GM23248 (cell line): ENCODE results near the gene SLC30A2. TPM values are rescaled to one million over a fixed set of nuclear protein-coding genes. Genes with fewer than 3 reads are reported as not detected.

Experiments
- DNase-seq: peaks from one replicate; pipeline ENCODE4 v3.0.0-alpha.2; 2015
- H2AFZ ChIP-seq: fragments of 200-600 bp; sonication (generic); 2 replicates; pipeline ENCODE4 v1.6.1; 2016; ENCODE audit warnings: antibody characterized with exemption
- H3F3A ChIP-seq: fragments of 200-600 bp; sonication (generic); 2 replicates; pipeline ENCODE4 v1.6.1; 2016; ENCODE audit warnings: mild to moderate bottlenecking, antibody characterized with exemption, mixed run types; ENCODE audit not compliant: insufficient read depth
- H3K27ac ChIP-seq: fragments of 200-600 bp; sonication (generic); 2 replicates; pipeline ENCODE4 v1.5.1; 2016; ENCODE audit warnings: mild to moderate bottlenecking
- H3K27me3 ChIP-seq: fragments of 200-600 bp; sonication (generic); replicated peaks from 2 replicates; pipeline ENCODE4 v1.6.1; 2016; ENCODE audit warnings: mild to moderate bottlenecking; ENCODE audit not compliant: insufficient read depth
- H3K36me3 ChIP-seq: fragments of 200-600 bp; sonication (generic); 2 replicates; pipeline ENCODE4 v1.6.1; 2016; ENCODE audit warnings: low read depth, mild to moderate bottlenecking
- H3K4me1 ChIP-seq: fragments of 200-600 bp; sonication (generic); 2 replicates; pipeline ENCODE4 v1.6.1; 2016; ENCODE audit warnings: mild to moderate bottlenecking; ENCODE audit not compliant: insufficient read depth
- H3K4me2 ChIP-seq: fragments of 200-600 bp; sonication (generic); one replicate; pipeline ENCODE4 v1.6.1; 2016; ENCODE audit warnings: mild to moderate bottlenecking; ENCODE audit not compliant: unreplicated experiment
- H3K4me3 ChIP-seq: fragments of 200-600 bp; sonication (generic); 2 replicates; pipeline ENCODE4 v1.5.1; 2016; ENCODE audit warnings: mild to moderate bottlenecking
- H3K79me2 ChIP-seq: fragments of 200-600 bp; sonication (generic); 2 replicates; pipeline ENCODE4 v1.6.1; 2016; ENCODE audit warnings: mild to moderate bottlenecking; ENCODE audit not compliant: insufficient read depth
- H3K9ac ChIP-seq: fragments of 200-600 bp; sonication (generic); 2 replicates; pipeline ENCODE4 v1.6.1; 2016; ENCODE audit warnings: mild to moderate bottlenecking
- H3K9me2 ChIP-seq: fragments of 200-600 bp; sonication (generic); 2 replicates; pipeline ENCODE4 v1.6.1; 2016; ENCODE audit warnings: mixed run types, mild to moderate bottlenecking, moderate library complexity; ENCODE audit not compliant: insufficient read depth
- H3K9me3 ChIP-seq: fragments of 200-600 bp; sonication (generic); one replicate; pipeline ENCODE4 v1.6.1; 2017; ENCODE audit warnings: low read depth
- H4K20me1 ChIP-seq: fragments of 200-600 bp; sonication (generic); 2 replicates; pipeline ENCODE4 v1.6.0; 2016; ENCODE audit not compliant: insufficient read depth
- EZH2 ChIP-seq: fragments of 200-600 bp; sonication (generic); IDR thresholded peaks from 2 replicates; pipeline ENCODE4 v1.6.1; 2018; ENCODE audit warnings: antibody characterized with exemption, mild to moderate bottlenecking; ENCODE audit not compliant: insufficient read depth, poor library complexity, severe bottlenecking
- EZH2phosphoT487 ChIP-seq: fragments of 200-600 bp; sonication (generic); IDR thresholded peaks from 2 replicates; pipeline ENCODE4 v1.6.1; 2018; ENCODE audit warnings: antibody characterized with exemption, moderate library complexity, mild to moderate bottlenecking, low read depth; ENCODE audit not compliant: insufficient read depth
- WGBS, 2 experiments: methylation state at CpG; one replicate each; pipeline ENCODE4 v1.1.6; 2015 to 2017; ENCODE audit warnings: low lambda C conversion rate in 2 of 2, low coverage in 1 of 2; ENCODE audit errors: missing lambda C conversion rate in 2 of 2; 5-methylcytosine and 5-hydroxymethylcytosine counted together
- in situ Hi-C: fragments of 300-500 bp; cut with MboI; formaldehyde crosslinking; loops from 2 replicates; pipeline ENCODE4 v1.15.0; 2020
- polyA plus RNA-seq: library from polyadenylated mRNA; unstranded; fragments of >200 nt; fragmentation: Nextera tagmentation; extraction: Ambion mirVana; gene quantifications from 2 replicates; pipeline ENCODE4 v1.2.1, GENCODE V29; 2016
- total RNA-seq: library from RNA; depleted of rRNA; stranded (reverse); fragments of >200 nt; shearing (Covaris generic); gene quantifications from 2 replicates; pipeline ENCODE4 v1.2.3, GENCODE V29; 2014

Gene SLC30A2
- total and polyA plus RNA-seq, 2 experiments from 2014 or later: 0.14 TPM; not detected in 1

DNA sequence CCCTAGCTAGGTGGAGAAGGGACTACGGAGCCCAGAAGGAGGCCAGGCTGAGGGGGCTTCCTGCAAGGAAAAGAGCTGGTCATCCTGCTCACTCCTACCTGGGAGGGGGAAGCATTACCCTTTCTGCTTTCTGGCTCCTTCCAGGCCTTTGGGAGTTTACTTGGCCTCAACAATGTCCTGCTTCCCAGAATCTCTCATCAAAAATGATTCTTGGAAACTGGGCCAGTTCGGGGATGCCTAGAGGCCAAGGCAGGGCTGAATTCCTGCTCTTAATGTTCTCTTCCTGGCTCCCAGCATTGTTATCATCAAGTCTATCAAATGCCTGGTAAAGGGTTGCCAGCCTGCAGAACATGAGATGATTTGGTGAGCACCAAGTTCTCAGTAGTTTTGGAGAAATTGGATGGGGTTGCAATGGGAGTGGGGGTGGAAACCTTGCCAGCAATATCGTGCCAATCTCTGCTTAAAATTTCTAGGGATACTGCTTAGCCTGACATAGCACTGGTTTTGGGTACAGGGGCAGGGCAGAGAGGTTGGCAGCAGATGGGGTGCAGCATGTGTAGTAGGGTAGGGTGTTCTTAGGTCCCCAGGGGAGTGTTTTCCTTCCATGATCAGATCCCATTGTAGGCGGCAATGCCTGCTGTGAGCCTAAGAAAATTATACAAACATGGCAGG lies 40.3 kb downstream of the SLC30A2 start:
- no peak overlapping the region for H2AFZ ChIP-seq
- H3K36me3 ChIP-seq: no peaks in the 10 kb centered on the region
- no peaks in the 10 kb centered on the region for H3K27me3 ChIP-seq
- H4K20me1 ChIP-seq: no peaks in the 10 kb centered on the region
- no peaks in the 10 kb centered on the region for H3K79me2 ChIP-seq
- H3K9me3 ChIP-seq: no peaks in the 10 kb centered on the region
- H3K9me2 ChIP-seq: no peaks in the 10 kb centered on the region
- TF ChIP-seq EZH2: no peak
- TF ChIP-seq EZH2phosphoT487: no peak
- no peaks in the 10 kb centered on the region for H3F3A ChIP-seq
- no peak overlapping the region for H3K4me3 ChIP-seq
- H3K27ac ChIP-seq: no peak overlapping the region
- no peak overlapping the region for H3K9ac ChIP-seq
- no peaks in the 10 kb centered on the region for H3K4me1 ChIP-seq
- no peak for DNase-seq
- in situ Hi-C loops: no loop called here
- 37 to 45% methylated on average over 4 of the region's 4 CpGs for WGBS, 2 experiments
- no peak overlapping the region for H3K4me2 ChIP-seq

DNA sequence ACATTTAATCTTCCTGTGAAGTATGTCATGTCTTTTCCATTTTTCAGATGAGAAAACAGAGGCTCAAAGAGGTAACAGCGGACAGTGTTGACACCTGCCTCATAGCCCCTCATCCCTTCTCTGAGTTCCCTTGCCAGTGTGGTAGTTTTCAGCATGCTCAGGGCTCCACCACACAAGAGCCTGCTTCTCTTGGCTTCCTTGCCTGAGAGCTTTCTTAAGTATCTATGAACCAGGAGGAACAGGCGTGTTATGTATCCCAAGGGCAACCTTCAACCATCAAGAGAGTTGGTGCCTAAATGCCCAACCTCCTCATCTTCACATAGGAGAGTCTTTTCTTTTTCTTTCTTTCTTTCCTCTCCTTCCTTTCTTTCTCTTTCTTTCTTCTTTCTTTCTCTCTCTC lies 42.2 kb downstream of the SLC30A2 start:
- H3K4me1 ChIP-seq: no peaks in the 10 kb centered on the region
- H3K36me3 ChIP-seq: no peaks in the 10 kb centered on the region
- DNase-seq: no peak
- H3K9ac ChIP-seq: no peak overlapping the region
- H3K27me3 ChIP-seq: no peaks in the 10 kb centered on the region
- H3K79me2 ChIP-seq: no peaks in the 10 kb centered on the region
- 91 to 94% methylated on average over 2 of the region's 2 CpGs for WGBS, 2 experiments
- no peak for TF ChIP-seq EZH2phosphoT487
- H2AFZ ChIP-seq: no peak overlapping the region
- no peaks in the 10 kb centered on the region for H4K20me1 ChIP-seq
- no peak overlapping the region for H3K4me2 ChIP-seq
- in situ Hi-C loops: no loop called here
- H3K9me2 ChIP-seq: no peaks in the 10 kb centered on the region
- no peak overlapping the region for H3K4me3 ChIP-seq
- H3K9me3 ChIP-seq: no peaks in the 10 kb centered on the region
- no peaks in the 10 kb centered on the region for H3F3A ChIP-seq
- H3K27ac ChIP-seq: no peak overlapping the region

DNA sequence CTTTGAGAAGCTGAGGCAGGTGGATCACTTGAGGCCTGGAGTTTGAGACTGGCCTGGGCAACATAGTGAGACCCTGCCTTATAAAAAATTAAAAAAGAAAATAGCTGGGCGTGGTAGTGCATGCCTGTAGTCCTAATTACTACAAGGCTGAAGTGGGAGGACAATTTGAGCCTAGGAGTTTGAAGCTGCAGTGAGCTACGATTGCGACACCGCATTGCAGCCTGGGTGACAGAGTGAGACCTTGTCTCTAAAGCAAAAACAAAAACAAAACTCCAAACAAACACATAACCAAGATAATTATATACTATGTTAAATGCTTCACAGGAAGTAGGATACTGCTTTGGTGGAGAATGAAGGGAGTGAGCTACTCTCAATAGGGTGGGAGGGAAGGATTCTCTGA lies 42.7 kb downstream of the SLC30A2 start:
- no peak overlapping the region for H3K4me3 ChIP-seq
- DNase-seq: no peak
- TF ChIP-seq EZH2: no peak
- no peak for TF ChIP-seq EZH2phosphoT487
- no peaks in the 10 kb centered on the region for H3K79me2 ChIP-seq
- H3F3A ChIP-seq: no peaks in the 10 kb centered on the region
- no peak overlapping the region for H3K4me2 ChIP-seq
- no peaks in the 10 kb centered on the region for H4K20me1 ChIP-seq
- H3K27ac ChIP-seq: no peak overlapping the region
- H3K9ac ChIP-seq: no peak overlapping the region
- H3K9me3 ChIP-seq: no peaks in the 10 kb centered on the region
- no peaks in the 10 kb centered on the region for H3K9me2 ChIP-seq
- peaks cover 3% of the 10 kb centered on the region; the same call in 1 of the 2 replicates for H3K4me1 ChIP-seq
- H3K27me3 ChIP-seq: no peaks in the 10 kb centered on the region
- in situ Hi-C loops: no loop called here
- WGBS, 2 experiments: 83 to 87% methylated on average over 4 of the region's 4 CpGs
- no peak overlapping the region for H2AFZ ChIP-seq
- H3K36me3 ChIP-seq: no peaks in the 10 kb centered on the region

DNA sequence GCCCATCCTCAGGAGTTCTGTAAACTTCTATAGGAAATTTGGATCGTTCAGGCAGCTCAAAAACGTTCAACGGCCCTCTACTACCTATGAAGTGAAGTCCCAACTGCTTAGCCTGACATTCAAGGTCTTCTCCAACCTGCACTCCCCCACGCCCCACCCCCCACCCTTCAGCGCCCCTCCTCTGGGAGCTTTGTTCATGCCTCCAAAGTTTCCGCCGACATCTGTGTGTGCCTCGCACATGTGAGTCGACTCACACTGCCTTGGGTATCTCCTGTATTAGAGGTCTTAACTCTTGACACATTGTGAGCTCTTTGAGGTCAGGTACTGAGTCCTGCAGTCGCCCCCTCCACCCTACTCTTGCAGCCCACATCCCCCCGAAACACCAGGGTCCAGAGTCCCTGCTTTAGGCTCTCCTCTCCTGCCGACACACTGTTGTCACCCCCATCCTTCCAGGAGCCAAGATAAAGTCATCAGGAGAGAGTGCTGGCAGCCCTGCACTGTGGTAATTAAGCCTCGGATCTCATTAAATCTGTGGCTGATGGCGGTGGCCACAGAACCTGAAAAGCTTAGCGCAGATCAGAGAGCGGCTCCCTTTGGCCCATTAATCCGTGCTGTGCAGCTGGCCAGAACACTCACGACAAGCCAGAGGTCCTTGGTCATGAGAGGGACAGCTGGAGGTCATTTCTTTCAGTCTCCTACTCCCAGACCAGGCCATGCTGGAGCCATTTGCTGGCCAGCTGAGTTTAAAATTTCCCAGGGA lies 46.7 kb downstream of the SLC30A2 start:
- Histone ChIP-seq H3F3A (no peaks in the 10 kb centered on the region), H3K27me3 (no peaks in the 10 kb centered on the region), H3K27ac (no peak overlapping the region), H3K4me1 (peaks cover 13% of the 10 kb centered on the region), H3K9me2 (no peaks in the 10 kb centered on the region), H2AFZ (peak overlapping the region; percentile 97), H3K79me2 (no peaks in the 10 kb centered on the region), H3K36me3 (no peaks in the 10 kb centered on the region), H3K4me2 (no peak overlapping the region), H3K4me3 (no peak overlapping the region), H3K9ac (no peak overlapping the region), H4K20me1 (no peaks in the 10 kb centered on the region), H3K9me3 (no peaks in the 10 kb centered on the region)
- TF ChIP-seq EZH2phosphoT487 (no peak), EZH2 (no peak)
- in situ Hi-C loops: loop anchor here (10.0 kb wide), 2 partner anchors 104 to 174 kb away; no protein-coding TSS in a partner anchor
- DNase-seq: no peak
- whole genome bisulfite sequencing, 2 experiments: 76 to 85% methylated on average over 12 to 18 of the region's 18 CpGs
